ENCODE results near the gene PDCD11.

Gene PDCD11

DNA sequence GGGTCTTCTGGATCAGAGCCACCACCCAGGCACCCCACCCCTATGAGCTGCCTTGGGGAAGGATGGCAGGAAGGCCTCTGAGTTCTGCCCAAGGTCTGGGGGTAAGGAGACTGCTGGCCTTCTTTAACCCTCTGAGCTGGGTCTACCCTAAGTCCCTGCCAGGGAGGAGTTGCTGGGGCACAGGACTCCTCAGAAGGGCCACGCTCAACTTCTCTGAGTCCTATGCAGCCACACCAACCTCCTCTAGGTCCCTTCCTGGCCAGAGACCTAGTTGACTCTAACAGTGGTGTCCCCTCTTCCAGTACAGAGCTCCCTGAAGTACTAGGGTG is 94.5 kb downstream of the PDCD11 start:
- in situ Hi-C loops (cut with MboI; ENCODE audit: low sequenced_read_pairs, unreplicated experiment) = no loop called here
- DNase-seq (ENCODE audit: low spot score) = no peak

DNA sequence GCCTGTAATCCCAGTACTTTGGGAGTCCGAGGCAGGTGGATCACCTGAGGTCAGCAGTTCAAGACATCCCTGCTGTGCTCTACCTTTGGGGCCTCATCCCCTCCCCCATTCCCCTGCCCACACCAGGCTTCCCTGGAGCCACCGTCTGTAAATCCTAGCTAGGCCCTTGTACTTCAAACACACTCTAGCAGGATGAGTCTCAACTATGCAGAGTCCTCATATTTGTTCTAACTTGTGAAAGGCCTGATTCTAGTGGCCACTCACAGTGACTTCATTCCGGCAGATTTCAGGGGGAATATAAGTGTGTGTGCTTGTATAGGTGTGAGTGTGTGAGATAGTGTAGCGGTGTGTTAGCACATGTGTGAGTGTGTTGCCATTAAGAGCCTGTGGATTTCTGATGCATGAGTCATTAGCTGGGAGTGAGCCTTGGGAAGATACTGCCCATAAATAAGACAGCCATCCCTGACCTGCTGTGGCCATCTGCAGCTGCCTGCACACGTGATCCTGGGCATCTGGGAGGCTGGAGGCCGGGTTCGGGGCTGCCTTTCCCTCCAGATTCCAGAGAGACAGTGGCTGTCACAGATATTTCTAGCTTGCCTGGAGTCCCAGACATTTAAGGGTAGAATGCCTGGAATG is 95.4 kb downstream of the PDCD11 start:
- in situ Hi-C loops (cut with MboI; ENCODE audit: low sequenced_read_pairs, unreplicated experiment) = no loop called here
- no peak for DNase-seq (ENCODE audit: low spot score)
- TF ChIP-seq, protein P1, sequence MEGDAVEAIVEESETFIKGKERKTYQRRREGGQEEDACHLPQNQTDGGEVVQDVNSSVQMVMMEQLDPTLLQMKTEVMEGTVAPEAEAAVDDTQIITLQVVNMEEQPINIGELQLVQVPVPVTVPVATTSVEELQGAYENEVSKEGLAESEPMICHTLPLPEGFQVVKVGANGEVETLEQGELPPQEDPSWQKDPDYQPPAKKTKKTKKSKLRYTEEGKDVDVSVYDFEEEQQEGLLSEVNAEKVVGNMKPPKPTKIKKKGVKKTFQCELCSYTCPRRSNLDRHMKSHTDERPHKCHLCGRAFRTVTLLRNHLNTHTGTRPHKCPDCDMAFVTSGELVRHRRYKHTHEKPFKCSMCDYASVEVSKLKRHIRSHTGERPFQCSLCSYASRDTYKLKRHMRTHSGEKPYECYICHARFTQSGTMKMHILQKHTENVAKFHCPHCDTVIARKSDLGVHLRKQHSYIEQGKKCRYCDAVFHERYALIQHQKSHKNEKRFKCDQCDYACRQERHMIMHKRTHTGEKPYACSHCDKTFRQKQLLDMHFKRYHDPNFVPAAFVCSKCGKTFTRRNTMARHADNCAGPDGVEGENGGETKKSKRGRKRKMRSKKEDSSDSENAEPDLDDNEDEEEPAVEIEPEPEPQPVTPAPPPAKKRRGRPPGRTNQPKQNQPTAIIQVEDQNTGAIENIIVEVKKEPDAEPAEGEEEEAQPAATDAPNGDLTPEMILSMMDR (IDR thresholded peaks at IDR 0.05; ENCODE audit: borderline replicate concordance, control extremely low read depth, extremely low read depth, insufficient read depth, missing control alignments) = no peak

More for the DNA sequence above, 94.5 kb downstream of the PDCD11 start:
- TF ChIP-seq, protein P1 (IDR thresholded peaks at IDR 0.05; ENCODE audit: borderline replicate concordance, control extremely low read depth, extremely low read depth, insufficient read depth, missing control alignments) = no peak

- DNase-seq (ENCODE audit: low spot score) = no peak
- TF ChIP-seq, protein P1 (IDR thresholded peaks at IDR 0.05; ENCODE audit: borderline replicate concordance, control extremely low read depth, extremely low read depth, insufficient read depth, missing control alignments) = no peak
- in situ Hi-C loops (cut with MboI; ENCODE audit: low sequenced_read_pairs, unreplicated experiment) = no loop called here
Measured at GRCh38 chr10:103492655-103493261, 96.3 kb downstream of the PDCD11 start.

GRCh38 chr10:103493362-103493915 is 97.0 kb downstream of the PDCD11 start, which contains the start of gene NEURL1:
TSS of gene NEURL1 (plus strand) at chr10:103493705. CDS start at chr10:103494388, 683 bp downstream.
- peak; percentile 55 for DNase-seq (ENCODE audit: low spot score)
- in situ Hi-C loops (cut with MboI; ENCODE audit: low sequenced_read_pairs, unreplicated experiment) = no loop called here
- TF ChIP-seq, protein P1 (IDR thresholded peaks at IDR 0.05; ENCODE audit: borderline replicate concordance, control extremely low read depth, extremely low read depth, insufficient read depth, missing control alignments) = no peak

DNA sequence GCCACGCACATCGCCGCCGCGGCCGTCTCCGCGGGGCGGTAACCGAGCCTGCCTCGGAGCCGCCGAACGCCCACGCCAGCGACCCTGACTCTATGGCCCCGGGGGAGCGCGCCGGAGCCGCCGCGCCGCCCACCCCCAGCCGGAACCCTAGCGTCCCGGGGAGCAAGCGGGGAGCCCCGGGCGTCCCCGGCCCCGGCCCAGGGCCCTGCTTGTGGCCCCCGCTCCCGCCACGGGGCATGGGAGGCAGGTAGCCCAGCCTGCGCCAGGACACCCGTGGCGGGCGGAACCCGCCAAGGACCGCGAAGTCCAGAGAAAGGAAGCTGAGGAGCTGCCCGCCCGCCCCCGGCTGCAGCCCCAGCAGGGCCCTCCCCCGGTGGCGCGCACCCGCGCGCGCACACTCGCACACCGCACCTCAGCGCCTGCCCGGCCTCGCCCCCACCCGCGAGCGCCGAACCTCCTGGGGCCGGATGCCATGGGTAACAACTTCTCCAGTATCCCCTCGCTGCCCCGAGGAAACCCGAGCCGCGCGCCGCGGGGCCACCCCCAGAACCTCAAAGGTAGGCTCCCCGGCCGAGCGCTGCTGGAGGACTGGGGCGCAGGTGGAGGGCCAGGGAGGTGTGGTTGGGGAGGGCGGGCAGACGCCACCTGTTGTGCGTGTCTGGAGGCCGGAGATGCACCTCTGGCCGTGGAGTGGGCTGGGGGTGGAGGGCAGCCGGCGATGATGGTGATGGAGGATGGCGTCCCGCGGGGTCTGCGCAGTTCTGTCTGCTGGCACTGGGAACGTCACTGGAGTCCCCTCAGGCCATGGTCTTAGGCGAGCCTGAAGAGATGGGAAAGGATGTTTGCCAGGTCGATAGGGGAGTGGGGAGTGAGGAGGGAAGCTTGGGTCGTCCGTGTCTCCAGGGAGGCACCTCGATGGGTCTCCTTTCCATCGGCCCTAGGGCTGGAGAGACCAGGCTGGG is 97.8 kb downstream of the PDCD11 start:
- DNase-seq (ENCODE audit: low spot score) = peak; percentile 48
- in situ Hi-C loops (cut with MboI; ENCODE audit: low sequenced_read_pairs, unreplicated experiment) = no loop called here
- TF ChIP-seq, protein P1 (IDR thresholded peaks at IDR 0.05; ENCODE audit: borderline replicate concordance, control extremely low read depth, extremely low read depth, insufficient read depth, missing control alignments) = no peak

- TF ChIP-seq, protein P1 (IDR thresholded peaks at IDR 0.05; ENCODE audit: borderline replicate concordance, control extremely low read depth, extremely low read depth, insufficient read depth, missing control alignments) = no peak
- no peak for DNase-seq (ENCODE audit: low spot score)
- in situ Hi-C loops (cut with MboI; ENCODE audit: low sequenced_read_pairs, unreplicated experiment) = no loop called here
Measured at GRCh38 chr10:103495321-103495720, 98.9 kb downstream of the PDCD11 start.
